A673 (cell line): Measurements from ENCODE around the gene CAMK1. TPM values are rescaled to one million over a fixed set of nuclear protein-coding genes. Genes with fewer than 3 reads are reported as not detected.
"Not testable (repeated sequence)": the region's sequence is repeated elsewhere in the genome, so short reads cannot be mapped to it uniquely, and the experiment has no call there.

Experiments
- BruUV-seq: library from RNA; stranded (reverse); fragments of 400-500 nt; replicated peaks from 2 replicates; lab custom pipeline; 2021; lab: Mats Ljungman, UMichigan
- CTCF ChIA-PET: fragments of 300-600 bp; sonication (Branson Sonifier 250); formaldehyde crosslinking; loops from one replicate; lab custom pipeline; 2022; ENCODE audit warnings: antibody characterized with exemption; lab: Charles Lee
- POLR2A ChIA-PET: fragments of 300-600 bp; sonication (Branson Sonifier 250); formaldehyde crosslinking; loops from one replicate; lab custom pipeline; 2022; ENCODE audit warnings: antibody characterized with exemption; ENCODE audit not compliant: low non-redundant PET; lab: Charles Lee
- DNase-seq: peaks from one replicate; pipeline ENCODE4 v3.0.0-alpha.2; 2015; ENCODE audit warnings: low spot score
- H3K27ac ChIP-seq: fragments of 200-600 bp; sonication (generic); 2 replicates; pipeline ENCODE4 v1.5.1; 2016; ENCODE audit warnings: mixed run types, low read depth, mild to moderate bottlenecking, mixed read lengths, antibody characterized with exemption, low read length; ENCODE audit not compliant: poor library complexity, severe bottlenecking
- H3K27me3 ChIP-seq: fragments of 200-600 bp; sonication (generic); replicated peaks from 2 replicates; pipeline ENCODE4 v1.6.1; 2017; ENCODE audit warnings: mixed run types, low read depth, mild to moderate bottlenecking, mixed read lengths, antibody characterized with exemption, low read length; ENCODE audit not compliant: insufficient read depth, poor library complexity
- H3K36me3 ChIP-seq: fragments of 200-600 bp; sonication (generic); 2 replicates; pipeline ENCODE4 v1.6.1; 2016; ENCODE audit warnings: mixed run types, mild to moderate bottlenecking, mixed read lengths, antibody characterized with exemption, low read length; ENCODE audit not compliant: insufficient read depth, poor library complexity, severe bottlenecking
- H3K4me1 ChIP-seq: fragments of 200-600 bp; sonication (generic); 2 replicates; pipeline ENCODE4 v1.6.1; 2017; ENCODE audit warnings: mixed run types, mild to moderate bottlenecking, mixed read lengths, antibody characterized with exemption, low read length; ENCODE audit not compliant: insufficient read depth, poor library complexity, severe bottlenecking
- H3K4me3 ChIP-seq: fragments of 200-600 bp; sonication (generic); 2 replicates; pipeline ENCODE4 v1.5.1; 2016; ENCODE audit warnings: low read depth, mixed run types, mild to moderate bottlenecking, mixed read lengths, low read length; ENCODE audit not compliant: poor library complexity, severe bottlenecking
- H3K9me3 ChIP-seq: fragments of 200-600 bp; sonication (generic); 2 replicates; pipeline ENCODE4 v1.6.1; 2016; ENCODE audit warnings: mixed run types, low read depth, mild to moderate bottlenecking, mixed read lengths, antibody characterized with exemption, low read length; ENCODE audit not compliant: poor library complexity, severe bottlenecking
- EZH2 ChIP-seq: fragments of 200-600 bp; sonication (generic); IDR thresholded peaks from 2 replicates; pipeline ENCODE4 v1.6.1; 2017; ENCODE audit warnings: borderline replicate concordance, low read depth, mild to moderate bottlenecking, mixed read lengths, antibody characterized with exemption, low read length; ENCODE audit not compliant: poor library complexity, severe bottlenecking
- intact Hi-C: fragments of 100-400 bp; cut with micrococcal nuclease; formaldehyde crosslinking; loops from one replicate; pipeline ENCODE4 v1.10.0; 2022; ENCODE audit not compliant: unreplicated experiment
- total RNA-seq: library from RNA; stranded (reverse); gene quantifications from 2 replicates; pipeline ENCODE4 v1.2.3, GENCODE V29; 2021
- TF ChIP-seq, protein P1 (sequence below): fragments of 300-800, 200-600 bp; sonication (generic); conservative IDR thresholded peaks from 2 replicates; pipeline ENCODE4 v1.5.1; 2017; ENCODE audit warnings: low read depth, mild to moderate bottlenecking, antibody characterized with exemption, low read length, moderate library complexity, mixed read lengths

Gene CAMK1
- total RNA-seq, 1 experiment from 2014 or later = 26.7 TPM

DNA sequence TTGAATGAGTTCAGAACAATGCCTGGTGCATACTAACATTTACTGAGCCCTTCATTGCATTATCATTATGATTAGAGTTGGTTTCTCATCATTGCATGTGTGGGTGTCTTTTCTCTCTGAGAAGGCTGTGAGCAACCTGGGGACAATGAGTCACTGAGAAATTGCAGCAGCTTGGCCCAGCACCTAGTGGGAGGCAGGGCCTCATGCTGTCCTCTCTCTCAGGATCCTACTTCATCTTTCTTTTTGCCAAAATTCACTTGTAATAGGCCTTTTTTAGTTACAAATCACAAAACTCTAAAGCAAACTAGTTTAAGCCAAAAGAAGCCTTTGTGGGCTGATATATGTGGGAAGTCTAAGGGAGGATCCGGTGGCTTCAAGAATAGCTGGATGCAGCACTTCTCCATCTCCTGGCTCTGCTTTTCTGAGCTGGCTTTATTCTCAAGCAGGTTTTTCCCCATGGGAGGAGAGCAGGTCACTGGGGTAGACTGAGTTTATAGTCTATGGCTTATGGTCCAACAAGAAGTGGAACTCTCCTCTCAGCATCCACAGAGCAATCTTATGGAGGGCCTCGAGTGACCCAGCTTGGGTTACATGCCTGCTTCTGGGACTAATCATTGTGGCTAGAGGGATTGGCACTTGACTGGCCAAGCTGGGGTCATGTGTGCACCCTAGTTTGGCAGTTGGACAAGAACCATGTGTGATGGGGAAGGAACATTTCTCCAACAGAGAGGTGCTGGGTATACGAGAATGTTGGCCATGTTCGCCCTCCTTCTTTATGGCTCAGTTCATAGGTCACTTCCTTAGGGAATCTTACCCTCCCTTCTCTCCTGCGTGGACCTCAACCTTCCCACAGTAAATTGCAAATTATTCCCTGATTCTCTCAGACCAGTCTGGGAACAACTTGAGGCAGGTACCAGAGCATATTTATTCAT is 8.7 kb upstream of the CAMK1 start:
- no peak overlapping the region for H3K27ac ChIP-seq
- no peaks in the 10 kb centered on the region for H3K27me3 ChIP-seq
- H3K36me3 ChIP-seq = peaks cover 4% of the 10 kb centered on the region
- no TSS peak for BruUV-seq
- CTCF ChIA-PET = no interaction called here
- TF ChIP-seq, protein P1, sequence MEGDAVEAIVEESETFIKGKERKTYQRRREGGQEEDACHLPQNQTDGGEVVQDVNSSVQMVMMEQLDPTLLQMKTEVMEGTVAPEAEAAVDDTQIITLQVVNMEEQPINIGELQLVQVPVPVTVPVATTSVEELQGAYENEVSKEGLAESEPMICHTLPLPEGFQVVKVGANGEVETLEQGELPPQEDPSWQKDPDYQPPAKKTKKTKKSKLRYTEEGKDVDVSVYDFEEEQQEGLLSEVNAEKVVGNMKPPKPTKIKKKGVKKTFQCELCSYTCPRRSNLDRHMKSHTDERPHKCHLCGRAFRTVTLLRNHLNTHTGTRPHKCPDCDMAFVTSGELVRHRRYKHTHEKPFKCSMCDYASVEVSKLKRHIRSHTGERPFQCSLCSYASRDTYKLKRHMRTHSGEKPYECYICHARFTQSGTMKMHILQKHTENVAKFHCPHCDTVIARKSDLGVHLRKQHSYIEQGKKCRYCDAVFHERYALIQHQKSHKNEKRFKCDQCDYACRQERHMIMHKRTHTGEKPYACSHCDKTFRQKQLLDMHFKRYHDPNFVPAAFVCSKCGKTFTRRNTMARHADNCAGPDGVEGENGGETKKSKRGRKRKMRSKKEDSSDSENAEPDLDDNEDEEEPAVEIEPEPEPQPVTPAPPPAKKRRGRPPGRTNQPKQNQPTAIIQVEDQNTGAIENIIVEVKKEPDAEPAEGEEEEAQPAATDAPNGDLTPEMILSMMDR = no peak
- no peak for TF ChIP-seq EZH2
- no peaks in the 10 kb centered on the region for H3K9me3 ChIP-seq
- DNase-seq = no peak
- intact Hi-C loops = no loop called here
- POLR2A ChIA-PET = no interaction called here
- H3K4me3 ChIP-seq = no peak overlapping the region
- no peaks in the 10 kb centered on the region for H3K4me1 ChIP-seq

DNA sequence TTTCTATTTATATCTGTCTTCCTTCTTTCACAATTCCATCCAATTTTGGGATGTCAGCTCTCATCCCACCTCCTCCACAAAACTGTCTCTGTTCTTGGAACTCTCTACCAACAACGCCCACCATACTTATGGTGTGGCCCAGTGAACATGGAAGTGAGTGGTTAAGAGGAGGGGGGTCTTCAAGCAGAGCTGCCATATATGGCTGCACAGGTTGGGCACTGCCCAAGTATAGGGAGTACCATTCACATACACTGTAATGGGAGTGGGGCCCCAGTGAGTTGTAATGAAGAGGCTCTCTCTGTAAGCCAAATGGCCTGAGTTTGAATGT is 7.9 kb upstream of the CAMK1 start:
- DNase-seq = no peak
- intact Hi-C loops = no loop called here

DNA sequence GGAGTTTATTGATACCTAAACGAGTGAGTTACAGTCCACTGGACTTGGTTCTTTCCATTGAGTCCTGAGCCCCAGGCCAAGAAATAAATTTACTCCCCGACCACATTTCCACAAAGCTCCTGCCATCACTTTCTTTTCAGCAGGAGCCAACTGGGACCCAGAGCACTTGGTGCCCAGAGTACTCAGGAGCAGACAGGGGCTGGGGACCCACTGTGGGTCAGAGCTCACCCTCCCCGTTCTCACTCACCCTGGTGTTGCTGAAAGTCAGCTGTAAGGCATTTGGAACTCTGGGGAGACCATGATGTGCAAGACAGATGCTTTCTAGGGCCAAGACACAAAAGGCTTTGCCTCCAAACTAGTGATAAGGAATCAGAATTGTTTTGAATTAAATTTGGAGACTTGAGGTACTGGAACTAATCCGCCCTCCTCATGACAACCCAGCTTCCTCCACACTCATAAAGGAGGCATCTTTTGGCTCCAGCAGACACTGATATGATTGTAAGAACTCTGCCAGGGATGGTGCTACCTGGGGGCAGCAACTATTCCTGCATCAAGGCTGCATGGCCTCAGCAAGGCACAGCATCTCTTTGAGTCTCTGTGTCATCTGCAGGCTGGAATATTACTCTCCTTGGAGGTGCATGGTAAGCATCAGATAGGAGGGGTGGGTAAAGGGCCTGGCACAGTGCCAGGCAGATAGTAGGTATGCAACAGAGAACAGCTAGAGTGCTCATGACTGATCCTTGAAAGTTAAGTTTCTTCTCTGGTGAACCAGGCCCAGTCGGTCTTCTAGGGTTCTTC is 7.3 kb upstream of the CAMK1 start:
- no peak for TF ChIP-seq EZH2
- TF ChIP-seq, protein P1 = no peak
- BruUV-seq = no TSS peak
- CTCF ChIA-PET = no interaction called here
- POLR2A ChIA-PET = no interaction called here
- Histone ChIP-seq H3K27me3 (no peaks in the 10 kb centered on the region), H3K9me3 (no peaks in the 10 kb centered on the region), H3K27ac (no peak overlapping the region), H3K4me1 (no peaks in the 10 kb centered on the region), H3K4me3 (no peak overlapping the region), H3K36me3 (peaks cover 4% of the 10 kb centered on the region)
- intact Hi-C loops = no loop called here
- no peak for DNase-seq

More for the DNA sequence above, 7.9 kb upstream of the CAMK1 start:
- Histone ChIP-seq H3K27me3 (no peaks in the 10 kb centered on the region), H3K9me3 (no peaks in the 10 kb centered on the region), H3K27ac (no peak overlapping the region), H3K36me3 (peaks cover 4% of the 10 kb centered on the region), H3K4me3 (no peak overlapping the region), H3K4me1 (no peaks in the 10 kb centered on the region)
- ChIA-PET CTCF (no interaction called here), POLR2A (no interaction called here)
- no TSS peak for BruUV-seq
- TF ChIP-seq, protein P1 = no peak
- TF ChIP-seq EZH2 = no peak

DNA sequence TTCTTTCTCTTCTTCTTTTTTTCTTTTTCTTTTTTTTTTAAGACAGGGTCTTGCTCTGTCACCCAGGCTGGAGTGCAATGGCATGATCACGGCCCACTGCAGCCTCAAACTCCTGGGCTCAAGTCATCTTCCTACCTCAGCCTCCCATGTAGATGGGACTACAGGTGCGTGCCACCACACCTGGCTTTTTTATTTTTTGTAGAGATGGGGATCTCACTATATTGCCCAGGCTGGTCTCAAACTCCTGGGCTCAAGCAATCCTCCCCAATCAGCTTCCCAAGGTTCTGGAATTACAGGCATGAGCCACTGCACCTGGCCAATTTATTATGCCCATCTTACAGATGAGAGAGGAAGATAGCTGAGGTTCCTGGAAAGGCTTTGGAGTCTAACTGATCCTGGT is 1.3 kb upstream of the CAMK1 start:
- intact Hi-C loops, BruUV-seq, H3K36me3 ChIP-seq, H3K9me3 ChIP-seq, H3K27me3 ChIP-seq, H3K27ac ChIP-seq, DNase-seq, H3K4me1 ChIP-seq, H3K4me3 ChIP-seq, CTCF ChIA-PET, POLR2A ChIA-PET: not testable (repeated sequence)
